ENCODE measurements around the gene STK24. TPM values are rescaled to one million over a fixed set of nuclear protein-coding genes. Genes with fewer than 3 reads are reported as not detected.

Gene STK24
- total RNA-seq, 3 donors from 2014 or later = 190 to 210 (median 204) TPM

GRCh38 chr13:98527526-98527925 lies 49.4 kb downstream of the STK24 start:
- intact Hi-C loops (cut with DNase I, micrococcal nuclease) = no loop called here
- DNase-seq = no peak
- Histone ChIP-seq H3K4me3 (no peak overlapping the region), H3K36me3 (ENCODE audit: low read depth) (no peaks in the 10 kb centered on the region), H3K4me1 (ENCODE audit: low read depth) (peaks cover 15% of the 10 kb centered on the region), H3K9me3 (no peaks in the 10 kb centered on the region)
- no peak for ATAC-seq
- TF ChIP-seq, protein P1, sequence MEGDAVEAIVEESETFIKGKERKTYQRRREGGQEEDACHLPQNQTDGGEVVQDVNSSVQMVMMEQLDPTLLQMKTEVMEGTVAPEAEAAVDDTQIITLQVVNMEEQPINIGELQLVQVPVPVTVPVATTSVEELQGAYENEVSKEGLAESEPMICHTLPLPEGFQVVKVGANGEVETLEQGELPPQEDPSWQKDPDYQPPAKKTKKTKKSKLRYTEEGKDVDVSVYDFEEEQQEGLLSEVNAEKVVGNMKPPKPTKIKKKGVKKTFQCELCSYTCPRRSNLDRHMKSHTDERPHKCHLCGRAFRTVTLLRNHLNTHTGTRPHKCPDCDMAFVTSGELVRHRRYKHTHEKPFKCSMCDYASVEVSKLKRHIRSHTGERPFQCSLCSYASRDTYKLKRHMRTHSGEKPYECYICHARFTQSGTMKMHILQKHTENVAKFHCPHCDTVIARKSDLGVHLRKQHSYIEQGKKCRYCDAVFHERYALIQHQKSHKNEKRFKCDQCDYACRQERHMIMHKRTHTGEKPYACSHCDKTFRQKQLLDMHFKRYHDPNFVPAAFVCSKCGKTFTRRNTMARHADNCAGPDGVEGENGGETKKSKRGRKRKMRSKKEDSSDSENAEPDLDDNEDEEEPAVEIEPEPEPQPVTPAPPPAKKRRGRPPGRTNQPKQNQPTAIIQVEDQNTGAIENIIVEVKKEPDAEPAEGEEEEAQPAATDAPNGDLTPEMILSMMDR (IDR thresholded peaks at IDR 0.05) = no peak

DNA sequence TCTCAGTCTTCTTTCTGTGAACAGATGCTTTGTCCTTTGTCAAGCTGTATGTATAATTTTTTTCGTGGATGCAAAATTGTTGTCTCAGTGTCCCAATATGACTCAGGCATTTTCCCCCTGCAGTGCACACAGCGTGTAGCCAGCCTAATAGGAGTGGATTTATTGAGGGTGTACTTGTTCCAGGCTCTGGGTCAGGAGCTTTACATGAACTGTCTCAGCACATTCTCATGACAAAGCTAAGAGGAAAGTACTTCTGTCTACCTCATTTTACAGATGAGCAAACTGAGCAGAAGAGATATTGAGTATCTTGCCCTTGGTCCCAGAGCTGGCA lies 50.8 kb downstream of the STK24 start:
- no peak for DNase-seq
- Histone ChIP-seq H3K9me3 (no peaks in the 10 kb centered on the region), H3K36me3 (ENCODE audit: low read depth) (no peaks in the 10 kb centered on the region), H3K4me3 (no peak overlapping the region), H3K4me1 (ENCODE audit: low read depth) (peaks cover 26% of the 10 kb centered on the region)
- TF ChIP-seq, protein P1 (IDR thresholded peaks at IDR 0.05) = no peak
- intact Hi-C loops (cut with DNase I, micrococcal nuclease) = no loop called here
- ATAC-seq = no peak

- no peak for DNase-seq
- no peaks in the 10 kb centered on the region for H3K9me3 ChIP-seq
- H3K36me3 ChIP-seq (ENCODE audit: low read depth) = no peaks in the 10 kb centered on the region
- ATAC-seq = no peak
- intact Hi-C loops (cut with DNase I, micrococcal nuclease) = no loop called here
- TF ChIP-seq, protein P1 (IDR thresholded peaks at IDR 0.05) = no peak
- H3K4me3 ChIP-seq = no peak overlapping the region
- peaks cover 26% of the 10 kb centered on the region for H3K4me1 ChIP-seq (ENCODE audit: low read depth)
Measured at GRCh38 chr13:98525456-98526181, 51.3 kb downstream of the STK24 start.

DNA sequence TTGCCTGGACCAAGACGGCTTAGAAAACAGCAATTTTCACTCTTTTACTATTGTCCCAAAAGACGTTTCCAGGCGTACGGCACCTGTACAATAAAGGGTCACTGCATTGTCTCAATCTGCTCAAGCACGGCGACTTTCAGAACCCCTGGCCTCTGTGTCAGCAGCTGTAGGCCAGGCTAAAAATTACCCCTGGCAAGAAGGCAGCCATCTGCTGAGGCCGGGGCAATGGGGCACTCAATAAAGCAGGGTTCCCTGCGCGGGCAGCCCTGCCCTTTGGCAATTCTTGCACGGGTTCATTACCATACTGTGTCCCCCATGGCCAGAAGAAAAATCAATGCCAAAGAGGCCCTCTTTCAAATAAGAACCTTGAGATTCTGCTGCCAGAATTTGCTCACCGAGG lies 52.1 kb downstream of the STK24 start:
- peaks cover 26% of the 10 kb centered on the region for H3K4me1 ChIP-seq (ENCODE audit: low read depth)
- no peak for ATAC-seq

GRCh38 chr13:98524391-98524790 lies 52.5 kb downstream of the STK24 start:
- no peaks in the 10 kb centered on the region for H3K36me3 ChIP-seq (ENCODE audit: low read depth)
- no peak for ATAC-seq
- TF ChIP-seq, protein P1 (IDR thresholded peaks at IDR 0.05) = no peak
- intact Hi-C loops (cut with DNase I, micrococcal nuclease) = no loop called here
- no peak overlapping the region for H3K4me3 ChIP-seq
- no peaks in the 10 kb centered on the region for H3K9me3 ChIP-seq
- no peak for DNase-seq
- H3K4me1 ChIP-seq (ENCODE audit: low read depth) = peaks cover 26% of the 10 kb centered on the region

More for the DNA sequence above, 52.1 kb downstream of the STK24 start:
- DNase-seq = no peak
- Histone ChIP-seq H3K9me3 (no peaks in the 10 kb centered on the region), H3K36me3 (ENCODE audit: low read depth) (no peaks in the 10 kb centered on the region), H3K4me3 (no peak overlapping the region)
- TF ChIP-seq, protein P1 (IDR thresholded peaks at IDR 0.05) = no peak
- intact Hi-C loops (cut with DNase I, micrococcal nuclease) = no loop called here
